Memory B cell (primary cell): Measurements from ENCODE around the gene BBS9.

Experiments used
- ATAC-seq: fragments of 150-1000 bp; cut with Tn5 transposase; 2 replicates; pipeline ENCODE4 v1.10.0; 2021; ENCODE audit warnings: low read depth, mild to moderate bottlenecking, moderate library complexity
- DNase-seq, 2 donors: peaks; one replicate each; pipeline ENCODE4 v3.0.0; 2022; ENCODE audit warnings: low spot score in 2 of 2
- H3K27ac Mint-ChIP-seq: one replicate; pipeline ENCODE4 v1.8.0; 2022; ENCODE audit warnings: mild to moderate bottlenecking, moderate library complexity, mixed read lengths
- H3K27me3 Mint-ChIP-seq: one replicate; pipeline ENCODE4 v1.8.0; 2022; ENCODE audit warnings: mixed read lengths
- H3K36me3 Mint-ChIP-seq: one replicate; pipeline ENCODE4 v1.8.0; 2022; ENCODE audit warnings: mild to moderate bottlenecking, mixed read lengths
- H3K4me1 Mint-ChIP-seq: one replicate; pipeline ENCODE4 v1.8.0; 2022; ENCODE audit warnings: mixed read lengths
- H3K4me3 Mint-ChIP-seq: one replicate; pipeline ENCODE4 v1.8.0; 2022; ENCODE audit warnings: mild to moderate bottlenecking, moderate library complexity, mixed read lengths
- H3K9me3 Mint-ChIP-seq: one replicate; pipeline ENCODE4 v1.8.0; 2022; ENCODE audit warnings: mixed read lengths

The BBS9 gene

GRCh38 chr7:33107136-33108066 is 22.0 kb upstream of the BBS9 start:
- Mint-ChIP-seq H3K9me3 (no peaks in the 10 kb centered on the region), H3K27ac (no peak overlapping the region)
- DNase-seq: peak; percentile 26 to 33

GRCh38 chr7:33108554-33109004 is 20.8 kb upstream of the BBS9 start:
- H3K27me3 Mint-ChIP-seq: peaks cover 2% of the 10 kb centered on the region
- H3K9me3 Mint-ChIP-seq: no peaks in the 10 kb centered on the region
- peak overlapping the region; percentile 85 for H3K4me3 Mint-ChIP-seq
- H3K4me1 Mint-ChIP-seq: peaks cover 29% of the 10 kb centered on the region
- H3K36me3 Mint-ChIP-seq: peaks cover 11% of the 10 kb centered on the region
- ATAC-seq: peak; percentile 19
- peak overlapping the region; percentile 72 for H3K27ac Mint-ChIP-seq
- peak in 1 of 2 donors; percentile 18 for DNase-seq

More at GRCh38 chr7:33107136-33108066, 22.0 kb upstream of the BBS9 start:
- ATAC-seq: peak; percentile 28
- H3K4me3 Mint-ChIP-seq: peak overlapping the region; percentile 85
- H3K4me1 Mint-ChIP-seq: peaks cover 32% of the 10 kb centered on the region
- H3K36me3 Mint-ChIP-seq: peaks cover 15% of the 10 kb centered on the region
- no peaks in the 10 kb centered on the region for H3K27me3 Mint-ChIP-seq

- peaks cover 6% of the 10 kb centered on the region for H3K36me3 Mint-ChIP-seq
- H3K27me3 Mint-ChIP-seq: peaks cover 2% of the 10 kb centered on the region
- no peaks in the 10 kb centered on the region for H3K9me3 Mint-ChIP-seq
- H3K4me3 Mint-ChIP-seq: peak within 1 kb of the TSS; percentile 85
- peak within 1 kb of the TSS; percentile 72 for H3K27ac Mint-ChIP-seq
- ATAC-seq: peak; percentile 85
- H3K4me1 Mint-ChIP-seq: peaks cover 23% of the 10 kb centered on the region
- DNase-seq: peak; percentile 79 to 82
These were observed 20.2 kb upstream of the BBS9 start, which contains the start of gene RP9 for GRCh38 chr7:33109005-33109757. Gene RP9 (minus strand): TSS chr7:33109404. CDS start chr7:33109372, 32 bp downstream.

- Mint-ChIP-seq H3K4me1 (peaks cover 22% of the 10 kb centered on the region), H3K27me3 (peaks cover 2% of the 10 kb centered on the region), H3K9me3 (no peaks in the 10 kb centered on the region), H3K27ac (no peak overlapping the region), H3K36me3 (peaks cover 5% of the 10 kb centered on the region), H3K4me3 (peak overlapping the region; percentile 65)
- no peak for ATAC-seq
- DNase-seq: no peak
These were observed 19.6 kb upstream of the BBS9 start for GRCh38 chr7:33109758-33110238.

GRCh38 chr7:33111614-33112013 is 17.8 kb upstream of the BBS9 start:
- DNase-seq (no peak), ATAC-seq (no peak)
- no peaks in the 10 kb centered on the region for H3K9me3 Mint-ChIP-seq
- no peak overlapping the region for H3K27ac Mint-ChIP-seq
- H3K4me3 Mint-ChIP-seq: no peak overlapping the region
- H3K4me1 Mint-ChIP-seq: peaks cover 7% of the 10 kb centered on the region
- H3K36me3 Mint-ChIP-seq: no peaks in the 10 kb centered on the region
- peaks cover 2% of the 10 kb centered on the region for H3K27me3 Mint-ChIP-seq

GRCh38 chr7:33114976-33115375 is 14.4 kb upstream of the BBS9 start:
- ATAC-seq: no peak

GRCh38 chr7:33118383-33118782 is 11.0 kb upstream of the BBS9 start:
- H3K4me3 Mint-ChIP-seq: no peak overlapping the region
- H3K4me1 Mint-ChIP-seq: no peaks in the 10 kb centered on the region
- ATAC-seq (no peak), DNase-seq (no peak)
- no peak overlapping the region for H3K27ac Mint-ChIP-seq
- H3K9me3 Mint-ChIP-seq: peaks cover 6% of the 10 kb centered on the region
- H3K36me3 Mint-ChIP-seq: peaks cover 3% of the 10 kb centered on the region
- H3K27me3 Mint-ChIP-seq: peaks cover 3% of the 10 kb centered on the region

More at GRCh38 chr7:33114976-33115375, 14.4 kb upstream of the BBS9 start:
- Mint-ChIP-seq H3K27me3 (peaks cover 2% of the 10 kb centered on the region), H3K36me3 (peaks cover 3% of the 10 kb centered on the region), H3K9me3 (peaks cover 4% of the 10 kb centered on the region), H3K4me3 (no peak overlapping the region), H3K27ac (no peak overlapping the region), H3K4me1 (no peaks in the 10 kb centered on the region)
- no peak for DNase-seq

GRCh38 chr7:33127085-33127484 is 2.3 kb upstream of the BBS9 start:
- Mint-ChIP-seq H3K9me3 (no peaks in the 10 kb centered on the region), H3K4me1 (peaks cover 13% of the 10 kb centered on the region), H3K27ac (no peak overlapping the region), H3K27me3 (no peaks in the 10 kb centered on the region), H3K4me3 (no peak overlapping the region), H3K36me3 (no peaks in the 10 kb centered on the region)
- ATAC-seq: no peak
- no peak for DNase-seq

- H3K36me3 Mint-ChIP-seq: peaks cover 3% of the 10 kb centered on the region
These were observed 754 bp upstream of the BBS9 start for GRCh38 chr7:33128631-33128989.

GRCh38 chr7:33129806-33130153 is 416 bp downstream of the BBS9 start:
- Mint-ChIP-seq H3K4me1 (peaks cover 18% of the 10 kb centered on the region), H3K4me3 (peak overlapping the region; percentile 95), H3K9me3 (no peaks in the 10 kb centered on the region), H3K27me3 (no peaks in the 10 kb centered on the region), H3K27ac (peak overlapping the region; percentile 92), H3K36me3 (peaks cover 3% of the 10 kb centered on the region)
- DNase-seq (no peak), ATAC-seq (no peak)

More at GRCh38 chr7:33128631-33128989, 754 bp upstream of the BBS9 start:
- Mint-ChIP-seq H3K4me3 (peak overlapping the region; percentile 95), H3K27ac (peak overlapping the region; percentile 92), H3K9me3 (no peaks in the 10 kb centered on the region), H3K27me3 (no peaks in the 10 kb centered on the region), H3K4me1 (peaks cover 18% of the 10 kb centered on the region)
- ATAC-seq: no peak
- no peak for DNase-seq

- peaks cover 18% of the 10 kb centered on the region for H3K4me1 Mint-ChIP-seq
- DNase-seq (no peak), ATAC-seq (no peak)
- H3K36me3 Mint-ChIP-seq: peaks cover 5% of the 10 kb centered on the region
- no peaks in the 10 kb centered on the region for H3K27me3 Mint-ChIP-seq
- peak overlapping the region; percentile 95 for H3K4me3 Mint-ChIP-seq
- H3K9me3 Mint-ChIP-seq: peaks cover 3% of the 10 kb centered on the region
- H3K27ac Mint-ChIP-seq: peak overlapping the region; percentile 92
These were observed 820 bp downstream of the BBS9 start for GRCh38 chr7:33130184-33130583.

GRCh38 chr7:33137103-33137502 is 7.7 kb downstream of the BBS9 start:
- ATAC-seq: no peak
- H3K27ac Mint-ChIP-seq: no peak overlapping the region
- H3K4me3 Mint-ChIP-seq: no peak overlapping the region
- H3K27me3 Mint-ChIP-seq: no peaks in the 10 kb centered on the region
- no peak for DNase-seq
- peaks cover 7% of the 10 kb centered on the region for H3K9me3 Mint-ChIP-seq
- H3K4me1 Mint-ChIP-seq: peaks cover 10% of the 10 kb centered on the region
- H3K36me3 Mint-ChIP-seq: peaks cover 17% of the 10 kb centered on the region

- ATAC-seq: no peak
- H3K27me3 Mint-ChIP-seq: no peaks in the 10 kb centered on the region
- no peak overlapping the region for H3K4me3 Mint-ChIP-seq
- peaks cover 4% of the 10 kb centered on the region for H3K4me1 Mint-ChIP-seq
- no peak overlapping the region for H3K27ac Mint-ChIP-seq
- peaks cover 13% of the 10 kb centered on the region for H3K36me3 Mint-ChIP-seq
- DNase-seq: no peak
- peaks cover 3% of the 10 kb centered on the region for H3K9me3 Mint-ChIP-seq
These were observed 13.2 kb downstream of the BBS9 start for GRCh38 chr7:33142585-33142984.
